ENCODE results near the gene USP13. TPM values are rescaled to one million over a fixed set of nuclear protein-coding genes. Genes with fewer than 3 reads are reported as not detected.

USP13 gene
- total RNA-seq, 1 donor, result 12.7 TPM

DNA sequence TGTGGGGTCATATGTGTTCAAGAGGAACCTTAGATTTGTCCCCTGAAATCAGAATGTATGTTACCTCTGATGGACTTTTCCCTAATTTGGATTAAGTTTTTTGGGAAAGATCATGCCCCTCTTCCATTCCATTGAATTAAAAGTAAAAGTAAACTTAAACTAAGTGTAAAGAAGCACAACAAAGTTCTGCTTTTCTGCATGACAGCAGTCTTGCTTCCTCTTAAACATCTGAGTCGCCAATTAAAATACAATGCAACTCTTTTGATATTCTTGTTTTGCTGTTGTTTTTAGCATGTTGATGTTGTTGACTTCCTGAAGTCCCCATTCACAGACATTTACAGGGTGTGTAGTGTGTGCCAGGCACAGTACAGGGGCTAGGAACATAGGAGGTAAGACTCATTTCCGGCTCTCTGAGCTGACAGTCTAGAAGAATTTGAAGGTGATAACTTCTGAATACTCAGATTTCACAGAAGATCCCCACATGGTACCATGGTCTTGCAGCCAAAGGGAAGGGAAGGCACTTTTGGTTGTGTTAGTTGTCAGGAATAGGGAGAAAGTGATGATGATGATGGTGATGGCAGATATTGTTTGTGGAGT, 45.0 kb downstream of the USP13 start:
- Histone ChIP-seq H3K4me3 (ENCODE audit: insufficient read depth, low read length) (no peak overlapping the region), H2AFZ (ENCODE audit: low read length) (no peak overlapping the region), H3K36me3 (ENCODE audit: insufficient read depth, low read length) (no peaks in the 10 kb centered on the region), H3K4me1 (ENCODE audit: insufficient read depth, low read length) (no peaks in the 10 kb centered on the region), H3K4me2 (ENCODE audit: insufficient read depth, low read length) (no peak overlapping the region), H3K79me2 (ENCODE audit: insufficient read depth, low read length) (peaks cover 8% of the 10 kb centered on the region), H3K27me3 (ENCODE audit: insufficient read depth, low read length) (no peaks in the 10 kb centered on the region), H4K20me1 (ENCODE audit: insufficient read depth, low read length) (no peaks in the 10 kb centered on the region), H3K27ac (ENCODE audit: low read depth, low read length) (no peak overlapping the region), H3K9me3 (ENCODE audit: low read depth, low read length) (no peaks in the 10 kb centered on the region)
- no peak for DNase-seq (ENCODE audit: insufficient read length, low spot score, missing footprints)
- TF ChIP-seq, protein P1, sequence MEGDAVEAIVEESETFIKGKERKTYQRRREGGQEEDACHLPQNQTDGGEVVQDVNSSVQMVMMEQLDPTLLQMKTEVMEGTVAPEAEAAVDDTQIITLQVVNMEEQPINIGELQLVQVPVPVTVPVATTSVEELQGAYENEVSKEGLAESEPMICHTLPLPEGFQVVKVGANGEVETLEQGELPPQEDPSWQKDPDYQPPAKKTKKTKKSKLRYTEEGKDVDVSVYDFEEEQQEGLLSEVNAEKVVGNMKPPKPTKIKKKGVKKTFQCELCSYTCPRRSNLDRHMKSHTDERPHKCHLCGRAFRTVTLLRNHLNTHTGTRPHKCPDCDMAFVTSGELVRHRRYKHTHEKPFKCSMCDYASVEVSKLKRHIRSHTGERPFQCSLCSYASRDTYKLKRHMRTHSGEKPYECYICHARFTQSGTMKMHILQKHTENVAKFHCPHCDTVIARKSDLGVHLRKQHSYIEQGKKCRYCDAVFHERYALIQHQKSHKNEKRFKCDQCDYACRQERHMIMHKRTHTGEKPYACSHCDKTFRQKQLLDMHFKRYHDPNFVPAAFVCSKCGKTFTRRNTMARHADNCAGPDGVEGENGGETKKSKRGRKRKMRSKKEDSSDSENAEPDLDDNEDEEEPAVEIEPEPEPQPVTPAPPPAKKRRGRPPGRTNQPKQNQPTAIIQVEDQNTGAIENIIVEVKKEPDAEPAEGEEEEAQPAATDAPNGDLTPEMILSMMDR (IDR thresholded peaks at IDR 0.05; ENCODE audit: extremely low read depth, low read depth, low read length), result no peak

DNA sequence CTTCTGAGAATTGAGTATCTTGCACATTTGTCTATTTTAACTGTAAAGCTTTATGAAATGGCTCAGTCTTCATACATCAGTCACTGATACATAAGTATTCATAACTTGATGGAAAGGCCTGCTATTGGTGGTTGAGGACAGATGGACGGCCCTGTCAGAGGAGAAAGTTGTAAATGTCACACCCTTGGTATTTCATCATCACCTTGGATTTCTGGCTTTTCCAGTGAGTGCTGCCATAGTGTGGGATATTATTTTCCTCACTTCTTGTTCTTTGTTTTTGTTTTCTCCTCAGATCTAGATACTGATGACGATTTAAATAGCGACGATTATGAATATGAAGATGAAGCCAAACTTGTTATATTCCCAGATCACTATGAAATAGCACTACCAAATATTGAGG, 47.9 kb downstream of the USP13 start:
- H3K27me3 ChIP-seq (ENCODE audit: insufficient read depth, low read length), result no peaks in the 10 kb centered on the region
- H3K79me2 ChIP-seq (ENCODE audit: insufficient read depth, low read length), result peaks cover 7% of the 10 kb centered on the region
- no peaks in the 10 kb centered on the region for H4K20me1 ChIP-seq (ENCODE audit: insufficient read depth, low read length)
- no peaks in the 10 kb centered on the region for H3K36me3 ChIP-seq (ENCODE audit: insufficient read depth, low read length)
- TF ChIP-seq, protein P1 (IDR thresholded peaks at IDR 0.05; ENCODE audit: extremely low read depth, low read depth, low read length), result no peak
- H3K4me1 ChIP-seq (ENCODE audit: insufficient read depth, low read length), result no peaks in the 10 kb centered on the region
- H3K4me2 ChIP-seq (ENCODE audit: insufficient read depth, low read length), result no peak overlapping the region
- no peak overlapping the region for H3K27ac ChIP-seq (ENCODE audit: low read depth, low read length)
- no peak overlapping the region for H2AFZ ChIP-seq (ENCODE audit: low read length)
- H3K4me3 ChIP-seq (ENCODE audit: insufficient read depth, low read length), result no peak overlapping the region
- no peak for DNase-seq (ENCODE audit: insufficient read length, low spot score, missing footprints)
- no peaks in the 10 kb centered on the region for H3K9me3 ChIP-seq (ENCODE audit: low read depth, low read length)

DNA sequence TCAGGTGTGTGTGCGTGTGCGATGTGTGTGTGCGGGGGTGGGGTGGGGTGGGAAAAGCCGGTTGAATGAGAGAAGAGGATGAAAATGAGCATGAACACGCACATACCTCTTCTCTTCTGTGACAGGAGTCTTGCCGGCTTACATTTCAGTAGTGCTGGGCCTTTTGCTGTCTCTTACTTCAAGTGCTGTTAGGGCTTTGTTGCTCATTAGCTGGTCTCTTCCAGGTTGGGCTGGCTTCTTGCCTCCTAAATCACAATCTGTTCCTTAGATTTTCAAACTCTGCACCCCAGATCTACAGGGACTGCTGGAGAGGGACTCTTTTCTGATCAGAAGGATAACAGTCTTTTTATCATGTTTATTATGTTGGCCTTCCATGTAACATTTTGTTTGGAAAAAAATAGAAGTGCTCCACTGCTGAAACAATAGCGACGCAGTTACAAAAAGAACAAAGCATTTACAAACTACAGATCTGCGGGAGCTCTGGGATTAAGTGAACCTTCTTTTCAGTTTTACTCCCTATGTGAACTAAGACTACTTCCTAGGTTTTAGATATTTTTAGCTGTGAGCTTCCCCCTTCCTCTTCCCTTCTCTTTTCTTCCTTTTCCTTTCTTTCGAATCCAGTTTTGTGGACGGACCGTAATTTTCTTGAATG, 48.5 kb downstream of the USP13 start:
- TF ChIP-seq, protein P1 (IDR thresholded peaks at IDR 0.05; ENCODE audit: extremely low read depth, low read depth, low read length), result no peak
- H3K27ac ChIP-seq (ENCODE audit: low read depth, low read length), result no peak overlapping the region
- H3K9me3 ChIP-seq (ENCODE audit: low read depth, low read length), result no peaks in the 10 kb centered on the region
- no peaks in the 10 kb centered on the region for H3K4me1 ChIP-seq (ENCODE audit: insufficient read depth, low read length)
- peaks cover 6% of the 10 kb centered on the region for H3K79me2 ChIP-seq (ENCODE audit: insufficient read depth, low read length)
- no peak for DNase-seq (ENCODE audit: insufficient read length, low spot score, missing footprints)
- no peaks in the 10 kb centered on the region for H3K36me3 ChIP-seq (ENCODE audit: insufficient read depth, low read length)
- H3K27me3 ChIP-seq (ENCODE audit: insufficient read depth, low read length), result no peaks in the 10 kb centered on the region
- no peak overlapping the region for H3K4me2 ChIP-seq (ENCODE audit: insufficient read depth, low read length)
- H4K20me1 ChIP-seq (ENCODE audit: insufficient read depth, low read length), result no peaks in the 10 kb centered on the region
- no peak overlapping the region for H3K4me3 ChIP-seq (ENCODE audit: insufficient read depth, low read length)
- H2AFZ ChIP-seq (ENCODE audit: low read length), result no peak overlapping the region

DNA sequence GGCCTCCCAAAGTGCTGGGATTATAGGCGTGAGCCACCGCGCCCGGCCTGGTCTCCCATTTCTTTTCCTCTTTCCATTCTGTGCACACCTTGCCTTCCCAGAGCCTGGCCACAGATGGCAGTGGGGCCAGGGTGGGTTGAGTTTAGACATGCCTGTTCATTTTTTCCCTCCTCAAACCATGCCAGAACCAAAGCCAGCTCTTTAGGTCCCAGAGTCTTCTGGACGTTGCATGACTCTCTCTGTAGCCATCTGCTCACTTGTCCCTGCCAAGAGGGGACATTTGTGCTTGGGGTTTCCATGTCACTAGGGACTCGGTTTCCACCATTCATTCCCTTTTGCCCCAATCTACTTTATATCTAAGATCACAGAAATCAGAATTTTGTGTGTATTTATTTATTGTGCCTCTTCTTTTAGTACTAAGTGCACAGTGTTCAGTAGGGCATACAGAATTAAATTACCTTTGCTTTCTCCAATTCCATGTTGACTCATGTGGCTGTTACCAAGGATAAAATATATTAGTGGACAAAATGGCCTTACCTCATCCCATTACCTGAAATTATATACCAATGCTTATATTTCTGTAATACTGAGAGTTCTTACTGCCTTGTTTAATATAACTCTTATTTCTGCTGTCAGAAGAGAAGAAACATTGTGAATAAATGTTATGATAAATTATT, 49.6 kb downstream of the USP13 start:
- TF ChIP-seq, protein P1 (IDR thresholded peaks at IDR 0.05; ENCODE audit: extremely low read depth, low read depth, low read length), result no peak
- no peaks in the 10 kb centered on the region for H3K4me1 ChIP-seq (ENCODE audit: insufficient read depth, low read length)
- no peaks in the 10 kb centered on the region for H3K27me3 ChIP-seq (ENCODE audit: insufficient read depth, low read length)
- no peaks in the 10 kb centered on the region for H3K36me3 ChIP-seq (ENCODE audit: insufficient read depth, low read length)
- no peak overlapping the region for H2AFZ ChIP-seq (ENCODE audit: low read length)
- peaks cover 6% of the 10 kb centered on the region for H3K79me2 ChIP-seq (ENCODE audit: insufficient read depth, low read length)
- H3K9me3 ChIP-seq (ENCODE audit: low read depth, low read length), result no peaks in the 10 kb centered on the region
- no peak overlapping the region for H3K4me3 ChIP-seq (ENCODE audit: insufficient read depth, low read length)
- no peaks in the 10 kb centered on the region for H4K20me1 ChIP-seq (ENCODE audit: insufficient read depth, low read length)
- no peak overlapping the region for H3K27ac ChIP-seq (ENCODE audit: low read depth, low read length)
- no peak overlapping the region for H3K4me2 ChIP-seq (ENCODE audit: insufficient read depth, low read length)
- DNase-seq (ENCODE audit: insufficient read length, low spot score, missing footprints), result no peak
